Measurements from ENCODE around the gene SMIM35.

The SMIM35 gene

DNA sequence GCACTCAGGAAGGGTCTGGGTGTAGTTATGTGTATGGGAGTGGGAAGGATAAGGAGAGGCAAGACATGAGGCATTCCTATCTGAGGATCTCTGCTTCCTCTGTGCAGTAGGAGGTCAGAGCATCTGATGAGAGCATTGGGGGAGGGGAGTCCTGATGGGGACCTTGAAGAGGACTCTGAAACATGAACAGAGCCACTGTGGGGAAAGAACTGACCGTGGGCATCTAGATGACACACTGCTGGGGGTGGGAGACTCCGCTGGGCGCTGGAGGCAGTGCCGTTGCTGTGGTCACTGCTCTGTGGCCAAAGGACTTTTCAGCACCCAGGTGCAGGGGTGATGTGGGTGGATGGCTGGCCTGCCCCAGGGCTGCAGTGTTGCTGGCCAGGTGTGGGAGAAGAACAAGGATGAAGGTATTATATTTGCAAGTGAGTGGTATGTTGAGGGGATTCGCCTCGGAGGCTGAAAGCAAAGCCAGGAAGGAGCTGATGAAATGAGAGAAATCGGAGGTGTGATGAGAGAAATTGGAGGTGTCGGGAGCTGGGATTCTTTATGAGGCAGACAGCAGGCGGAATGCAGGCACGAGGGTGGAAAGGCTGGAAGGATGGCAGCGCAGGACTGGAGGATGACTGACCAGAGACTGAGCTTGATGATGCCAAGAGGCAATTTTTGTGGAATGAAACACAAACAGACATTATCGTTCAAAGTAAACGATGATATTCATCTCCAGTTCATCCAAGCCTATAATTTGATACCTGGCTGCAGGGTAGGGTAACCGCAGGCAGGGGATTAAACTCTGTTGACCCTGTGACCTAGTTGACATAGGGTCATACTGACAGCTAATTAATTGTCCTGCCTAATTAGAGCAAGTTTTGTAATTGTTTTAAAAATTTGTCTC, 29.3 kb downstream of the SMIM35 start:
- no peak for DNase-seq

DNA sequence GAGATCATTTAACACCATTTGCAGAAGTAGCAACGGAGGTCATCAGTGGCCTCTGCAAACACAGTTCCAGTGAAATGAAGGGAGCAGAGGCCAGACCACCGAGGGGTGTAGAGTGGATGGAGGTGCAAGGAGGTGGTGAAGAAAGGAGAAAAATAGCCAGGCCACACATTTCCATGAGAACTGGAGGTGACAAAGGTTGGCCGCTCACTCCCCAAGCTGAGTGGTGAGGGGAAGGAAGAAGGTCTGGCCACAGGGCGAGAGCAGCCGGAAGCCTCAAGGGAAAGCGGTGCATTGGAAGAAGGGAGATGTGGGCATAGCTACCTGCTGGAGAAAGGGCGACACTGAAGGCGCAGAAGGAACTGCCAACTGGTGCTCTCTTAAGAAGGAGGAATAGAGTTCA, 30.0 kb downstream of the SMIM35 start:
- DNase-seq = no peak

DNA sequence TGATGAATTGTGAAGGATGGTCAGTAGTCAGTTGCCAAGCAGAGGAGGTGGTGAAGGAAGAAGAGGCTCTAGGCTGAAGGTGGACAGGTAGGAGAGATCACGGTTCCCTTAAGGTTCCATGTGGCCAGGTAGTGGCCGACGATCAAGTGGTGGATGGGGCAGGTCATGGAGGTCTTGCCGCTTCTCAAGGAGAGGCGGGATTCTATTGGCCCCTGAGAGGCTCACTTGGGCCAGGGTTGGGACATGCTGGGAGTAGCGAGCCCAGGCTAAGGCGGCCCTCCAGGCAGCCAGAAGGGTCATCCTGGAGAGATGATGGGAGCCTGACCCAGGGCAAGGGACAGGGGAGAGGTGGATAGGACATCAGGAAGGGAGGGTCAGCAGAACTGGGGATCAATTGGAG, 30.8 kb downstream of the SMIM35 start:
- DNase-seq = no peak

- no peak for DNase-seq
Observed at GRCh38 chr11:118054712-118055640, 31.8 kb downstream of the SMIM35 start.

- no peak for DNase-seq
Observed at GRCh38 chr11:118052581-118053206, 34.1 kb downstream of the SMIM35 start.

GRCh38 chr11:118051611-118052461, 34.9 kb downstream of the SMIM35 start:
- DNase-seq = no peak

GRCh38 chr11:118051136-118051610, 35.6 kb downstream of the SMIM35 start:
- DNase-seq = no peak

DNA sequence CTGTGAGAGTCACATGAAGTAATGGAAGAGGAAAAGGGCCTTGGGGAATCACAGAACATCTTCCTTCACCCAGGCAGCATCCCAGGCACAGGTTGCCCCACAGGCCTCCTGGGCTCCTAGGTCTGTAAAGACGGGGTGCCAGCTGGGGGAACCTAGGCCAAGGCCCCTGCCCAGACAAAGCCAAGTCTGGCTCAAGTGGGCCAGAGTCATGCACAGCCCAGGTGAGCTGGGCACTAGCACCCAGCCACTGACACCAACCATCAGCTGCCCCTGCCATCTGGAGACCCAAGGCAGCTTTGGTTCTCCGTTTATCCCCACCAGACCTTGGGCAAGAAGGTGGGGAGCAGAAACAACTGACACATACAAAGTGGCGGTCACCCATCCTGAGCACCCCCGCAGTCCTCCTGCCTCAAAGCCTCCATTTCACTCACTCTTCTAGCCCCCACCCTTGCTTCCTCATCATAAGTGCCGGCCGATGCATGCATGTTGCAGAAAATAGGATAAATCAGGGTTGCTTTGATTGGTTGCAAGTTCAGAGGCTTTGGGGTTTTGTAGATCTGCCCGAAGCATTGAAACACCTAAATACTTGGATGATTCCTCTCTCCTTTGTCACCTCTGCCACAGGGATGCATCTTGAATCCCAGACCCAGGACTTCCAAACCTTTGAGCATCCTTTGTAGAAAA, 36.4 kb downstream of the SMIM35 start:
- no peak for DNase-seq

DNA sequence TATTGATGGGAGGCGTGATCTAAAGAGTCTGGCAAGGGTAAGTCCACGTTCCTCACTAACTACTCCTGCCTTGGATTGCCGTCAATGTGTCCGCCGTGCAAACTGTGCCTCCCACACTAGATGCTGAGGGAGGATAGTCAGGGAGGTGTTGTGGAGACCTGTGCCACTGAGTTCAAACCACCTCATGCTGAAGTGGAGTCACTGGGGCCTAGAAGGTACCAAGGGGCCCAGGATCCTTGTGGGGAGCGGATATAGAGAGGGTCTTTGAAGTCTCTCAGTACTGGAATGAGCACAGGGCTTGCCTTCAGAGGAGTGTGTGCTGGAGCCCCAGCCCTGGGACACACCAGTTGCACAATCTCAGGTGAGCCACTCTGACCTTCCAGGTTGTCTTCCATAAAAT, 37.0 kb downstream of the SMIM35 start:
- DNase-seq = no peak

GRCh38 chr11:118048472-118049370, 38.0 kb downstream of the SMIM35 start:
- DNase-seq = no peak

- no peak for DNase-seq
Observed at GRCh38 chr11:118047749-118048148, 39.0 kb downstream of the SMIM35 start.

DNA sequence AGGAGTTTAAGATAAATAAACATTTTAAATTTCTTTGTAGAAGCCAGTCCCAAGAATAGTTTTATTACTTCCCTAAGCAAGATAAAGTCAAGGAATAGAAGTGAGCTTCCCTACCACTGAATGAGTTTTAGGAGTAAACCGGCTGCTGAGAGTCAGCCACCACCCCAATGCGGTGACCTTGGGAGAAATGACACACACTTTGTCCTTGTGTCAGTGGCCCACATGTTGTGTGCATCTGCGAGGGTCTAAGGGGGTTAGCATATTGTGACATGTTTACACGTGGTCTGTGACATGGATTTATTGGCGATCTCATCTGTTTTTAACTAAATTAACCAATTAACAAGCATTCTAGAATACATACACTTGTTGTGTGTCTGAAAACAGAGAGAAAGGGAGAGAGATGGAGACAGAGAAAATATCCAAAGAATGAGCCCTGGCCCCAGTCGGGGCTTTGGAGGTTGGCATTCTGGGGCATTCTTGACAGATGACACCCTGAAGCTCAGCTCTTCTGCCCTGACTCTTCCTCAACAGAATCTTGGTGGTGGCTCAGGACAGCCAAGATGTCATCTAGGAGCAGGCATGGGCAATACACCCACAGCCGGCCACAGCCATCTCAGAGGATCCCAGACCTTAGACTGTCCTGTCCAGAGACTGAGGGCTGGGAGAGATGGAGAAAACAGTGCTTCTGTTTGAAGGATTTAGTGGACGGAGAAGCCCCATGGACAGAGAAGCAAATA, 39.6 kb downstream of the SMIM35 start:
- no peak for DNase-seq

DNA sequence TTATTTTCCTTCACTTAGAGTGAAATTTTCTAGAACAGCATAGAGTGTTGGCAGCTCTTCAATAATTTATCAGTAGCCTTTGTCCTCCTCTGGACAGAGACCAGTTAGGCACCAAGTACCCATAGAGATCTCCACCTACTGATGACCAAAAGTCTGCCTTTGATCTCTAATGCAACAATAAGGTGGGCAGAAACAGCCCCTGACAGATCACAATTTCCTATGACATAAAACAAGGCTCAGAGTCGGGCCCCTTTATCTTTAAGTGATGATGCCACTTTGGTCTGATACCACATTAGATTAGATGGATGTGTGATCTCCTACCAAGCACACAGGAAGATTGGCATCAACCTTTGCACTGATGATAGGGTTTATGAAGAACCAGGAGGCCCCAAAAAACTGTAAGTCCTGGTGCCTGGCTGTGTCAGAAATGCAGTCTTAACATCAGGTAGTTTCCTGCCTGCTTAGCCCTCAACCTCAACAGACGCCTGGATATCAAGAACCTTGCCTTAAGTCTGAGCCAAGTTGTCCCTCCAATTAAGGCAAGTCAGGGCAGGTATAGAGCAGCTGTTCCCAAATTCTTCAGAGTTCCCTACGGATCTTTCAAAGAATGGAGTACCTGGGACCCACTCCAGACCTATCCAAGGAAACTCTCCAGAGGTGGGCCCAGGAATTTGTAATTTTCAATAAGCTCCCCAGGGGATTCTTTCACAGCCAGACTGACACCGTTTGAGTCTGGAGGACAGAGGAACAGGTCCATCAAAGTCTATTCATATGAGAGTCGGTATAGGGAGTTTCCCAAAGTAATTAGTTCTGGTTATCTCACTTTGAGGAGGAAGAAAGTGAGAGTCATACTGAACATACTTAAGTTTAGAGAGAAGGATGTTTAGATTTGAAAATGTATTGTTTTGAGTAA, 40.5 kb downstream of the SMIM35 start:
- no peak for DNase-seq

- no peak for DNase-seq
Observed at GRCh38 chr11:118045191-118045590, 41.6 kb downstream of the SMIM35 start.

- DNase-seq = no peak
Observed at GRCh38 chr11:118042796-118043195, 44.0 kb downstream of the SMIM35 start.

DNA sequence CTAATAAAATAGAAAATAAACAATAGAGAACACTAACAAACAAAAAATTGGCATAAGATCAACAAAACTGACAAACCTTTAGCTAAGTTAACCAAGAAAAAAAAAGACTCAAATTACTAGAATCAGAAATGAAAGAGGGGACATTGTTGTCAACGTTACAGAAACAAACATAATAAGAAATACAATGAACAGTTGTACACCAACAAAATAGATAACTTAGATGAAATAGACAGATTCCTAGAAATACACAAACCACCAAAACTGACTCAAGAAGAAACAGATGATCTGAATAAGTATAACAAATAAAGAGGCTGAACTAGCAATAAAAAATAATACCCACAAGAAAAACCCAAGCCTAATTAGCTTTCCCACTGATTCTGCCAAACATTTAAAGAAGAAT, 44.6 kb downstream of the SMIM35 start:
- DNase-seq = no peak

GRCh38 chr11:118033443-118033842, 53.3 kb downstream of the SMIM35 start:
- no peak for DNase-seq

DNA sequence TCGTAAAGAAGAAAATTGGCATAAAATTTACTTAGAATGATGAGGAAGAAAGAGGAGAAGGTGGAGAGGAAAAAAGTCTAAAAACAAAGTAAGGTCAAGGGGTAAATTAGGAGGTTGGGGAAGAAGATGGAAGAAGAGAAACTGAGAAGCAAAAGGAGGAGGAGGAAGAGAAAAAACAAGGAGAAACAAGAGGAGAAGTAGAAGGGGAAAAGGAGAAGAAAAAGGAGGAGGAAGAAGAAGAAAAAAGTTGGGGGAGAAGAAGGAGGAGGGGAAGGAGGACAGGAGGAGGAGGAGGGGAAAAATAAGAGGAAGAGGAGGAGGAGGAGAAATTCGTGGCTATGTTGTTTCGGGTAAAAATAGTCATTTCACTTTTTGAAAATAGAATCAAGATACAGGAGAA, 58.1 kb downstream of the SMIM35 start:
- no peak for DNase-seq

DNA sequence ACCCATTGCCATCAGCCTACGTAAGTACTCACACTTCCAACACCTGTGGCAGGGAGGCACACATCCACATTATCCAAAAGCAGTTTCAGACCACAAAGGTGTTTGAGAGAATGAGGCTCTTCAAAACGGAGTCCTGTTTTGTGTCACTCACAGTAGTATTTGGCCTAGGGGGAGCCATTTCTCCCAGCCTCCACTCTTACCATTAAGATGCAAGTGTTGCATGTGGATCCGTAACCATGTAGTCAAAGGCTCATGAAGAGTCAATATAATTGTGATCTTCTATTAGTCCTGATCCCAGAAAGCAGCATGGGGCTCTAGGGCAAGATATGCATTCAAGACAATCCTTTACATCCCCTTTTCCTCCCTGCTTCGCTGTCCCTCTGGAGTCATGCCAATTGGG, 59.1 kb downstream of the SMIM35 start:
- DNase-seq = no peak
